ENCODE measurements around the gene WDR47.

GRCh38 chr1:109091078-109091838 lies 49.4 kb upstream of the WDR47 start:
- TF ChIP-seq CTCF (conservative IDR thresholded peaks at IDR 0.05) (no peak), EZH2 (IDR thresholded peaks at IDR 0.05; ENCODE audit: low read depth) (no peak)

Data from PC-9 (cell line).